ENCODE measurements around the gene ITIH4.

Gene ITIH4

GRCh38 chr3:52841211-52841980, 10.9 kb upstream of the ITIH4 start:
- DNase-seq (ENCODE audit: low read depth): no peak
- TF ChIP-seq CTCF (conservative IDR thresholded peaks at IDR 0.05; ENCODE audit: low read depth, low read length): no peak

GRCh38 chr3:52839892-52840545, 9.5 kb upstream of the ITIH4 start:
- no peak for TF ChIP-seq CTCF (conservative IDR thresholded peaks at IDR 0.05; ENCODE audit: low read depth, low read length)
- no peak overlapping the region for H3K4me3 ChIP-seq (ENCODE audit: low read length)
- no peak for DNase-seq (ENCODE audit: low read depth)

More at GRCh38 chr3:52841211-52841980, 10.9 kb upstream of the ITIH4 start:
- no peak overlapping the region for H3K4me3 ChIP-seq (ENCODE audit: low read length)

- no peak overlapping the region for H3K4me3 ChIP-seq (ENCODE audit: low read length)
- TF ChIP-seq CTCF (conservative IDR thresholded peaks at IDR 0.05; ENCODE audit: low read depth, low read length): no peak
- no peak for DNase-seq (ENCODE audit: low read depth)
Observed at GRCh38 chr3:52839268-52839575, 8.8 kb upstream of the ITIH4 start.

GRCh38 chr3:52838561-52839267, 8.2 kb upstream of the ITIH4 start:
- no peak for DNase-seq (ENCODE audit: low read depth)
- no peak overlapping the region for H3K4me3 ChIP-seq (ENCODE audit: low read length)
- TF ChIP-seq CTCF (conservative IDR thresholded peaks at IDR 0.05; ENCODE audit: low read depth, low read length): no peak

- H3K4me3 ChIP-seq (ENCODE audit: low read length): no peak overlapping the region
- no peak for DNase-seq (ENCODE audit: low read depth)
- TF ChIP-seq CTCF (conservative IDR thresholded peaks at IDR 0.05; ENCODE audit: low read depth, low read length): no peak
Observed at GRCh38 chr3:52836986-52837385, 6.5 kb upstream of the ITIH4 start.

GRCh38 chr3:52836471-52836845, 6.0 kb upstream of the ITIH4 start:
- TF ChIP-seq CTCF (conservative IDR thresholded peaks at IDR 0.05; ENCODE audit: low read depth, low read length): no peak
- no peak for DNase-seq (ENCODE audit: low read depth)
- H3K4me3 ChIP-seq (ENCODE audit: low read length): no peak overlapping the region

Measured in retinal pigment epithelial cell (primary cell).